Central memory CD4-positive, alpha-beta T cell (primary cell): ENCODE results near the gene SMYD3.
A peak's percentile ranks its signal among the peaks of the same experiment; 100 is the strongest.

Experiments
- DNase-seq: peaks from one replicate; pipeline ENCODE4 v3.0.0; 2022

The SMYD3 gene

GRCh38 chr1:246515390-246516005 is 8.4 kb upstream of the SMYD3 start:
- no peak for DNase-seq

DNA sequence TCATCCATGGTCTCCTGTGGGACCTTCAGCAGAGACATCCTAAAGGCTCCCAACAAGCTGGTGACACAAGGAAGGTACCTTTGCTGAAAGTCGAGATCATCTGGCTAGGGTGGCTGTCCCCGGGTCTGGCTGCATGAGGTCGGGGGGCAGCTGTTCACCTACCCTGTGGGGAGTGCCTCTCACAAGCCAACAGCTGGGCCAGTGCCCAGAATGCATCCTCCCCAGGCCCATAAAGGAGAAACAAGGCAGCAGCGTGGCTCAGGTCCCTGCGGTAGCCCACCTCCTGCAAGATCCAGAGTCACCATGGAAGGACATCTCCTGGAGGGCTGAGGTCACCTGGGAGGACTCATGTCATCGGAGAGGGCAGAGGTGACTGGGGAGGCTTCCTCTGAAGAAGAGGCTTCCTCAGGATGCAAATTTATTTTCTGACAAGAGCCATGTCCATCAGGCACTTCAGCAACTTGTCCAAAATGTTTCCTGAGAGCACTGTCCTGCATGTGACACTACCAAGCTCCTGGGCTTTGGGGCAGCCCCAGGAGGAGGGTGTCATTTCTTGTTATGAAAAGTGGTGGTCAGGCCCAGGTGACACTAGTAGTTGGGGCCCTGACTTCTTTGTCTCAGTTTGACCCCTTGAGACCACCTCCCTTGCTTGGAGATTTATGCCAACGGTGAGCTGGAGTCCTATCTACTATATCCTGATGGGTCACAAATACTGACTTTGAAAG is 6.7 kb upstream of the SMYD3 start:
- no peak for DNase-seq

DNA sequence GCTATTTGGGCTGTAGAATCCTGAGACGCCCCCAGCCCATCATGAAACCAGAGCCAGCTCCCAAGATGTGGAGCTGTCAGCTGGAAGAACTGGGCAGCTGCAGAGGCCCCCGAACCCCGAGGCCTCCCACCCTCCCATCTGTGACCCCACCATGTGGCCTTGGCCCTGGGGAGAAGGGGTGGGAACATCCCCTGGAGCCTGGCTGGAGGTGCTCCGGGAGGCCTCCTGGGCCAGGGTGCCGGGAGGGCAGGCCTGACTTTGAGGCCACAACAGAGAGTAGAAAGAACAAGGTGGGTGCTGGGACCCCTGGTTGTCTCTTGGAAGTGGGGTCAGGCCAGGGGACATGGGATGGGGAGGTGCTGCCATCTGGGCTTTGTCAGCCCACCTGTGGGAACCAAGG is 6.0 kb upstream of the SMYD3 start:
- no peak for DNase-seq

DNA sequence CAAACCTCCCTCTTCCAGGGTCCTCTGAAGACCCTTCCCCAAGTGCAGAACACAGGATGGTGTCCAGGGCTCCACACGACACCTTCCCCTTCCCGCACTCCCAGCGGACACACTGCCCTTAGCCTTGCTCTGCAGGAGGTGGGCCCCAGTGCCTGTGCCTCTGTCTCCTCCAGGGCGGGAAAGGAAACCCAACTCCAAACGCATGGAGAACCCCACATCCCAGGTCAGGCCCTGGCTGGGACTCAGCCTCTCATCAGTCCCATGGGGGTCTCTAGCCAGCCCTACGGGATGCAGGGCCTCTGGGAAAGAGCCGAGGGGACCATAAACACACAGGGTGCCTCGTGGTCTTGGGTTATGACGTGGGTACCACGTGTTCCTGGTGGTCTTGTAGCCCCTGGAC is 5.6 kb upstream of the SMYD3 start:
- DNase-seq = no peak

- no peak for DNase-seq
Measured at GRCh38 chr1:246512230-246512629, 5.2 kb upstream of the SMYD3 start.

GRCh38 chr1:246511203-246511602 is 4.1 kb upstream of the SMYD3 start:
- no peak for DNase-seq

GRCh38 chr1:246510147-246511030 is 3.3 kb upstream of the SMYD3 start:
- no peak for DNase-seq

DNA sequence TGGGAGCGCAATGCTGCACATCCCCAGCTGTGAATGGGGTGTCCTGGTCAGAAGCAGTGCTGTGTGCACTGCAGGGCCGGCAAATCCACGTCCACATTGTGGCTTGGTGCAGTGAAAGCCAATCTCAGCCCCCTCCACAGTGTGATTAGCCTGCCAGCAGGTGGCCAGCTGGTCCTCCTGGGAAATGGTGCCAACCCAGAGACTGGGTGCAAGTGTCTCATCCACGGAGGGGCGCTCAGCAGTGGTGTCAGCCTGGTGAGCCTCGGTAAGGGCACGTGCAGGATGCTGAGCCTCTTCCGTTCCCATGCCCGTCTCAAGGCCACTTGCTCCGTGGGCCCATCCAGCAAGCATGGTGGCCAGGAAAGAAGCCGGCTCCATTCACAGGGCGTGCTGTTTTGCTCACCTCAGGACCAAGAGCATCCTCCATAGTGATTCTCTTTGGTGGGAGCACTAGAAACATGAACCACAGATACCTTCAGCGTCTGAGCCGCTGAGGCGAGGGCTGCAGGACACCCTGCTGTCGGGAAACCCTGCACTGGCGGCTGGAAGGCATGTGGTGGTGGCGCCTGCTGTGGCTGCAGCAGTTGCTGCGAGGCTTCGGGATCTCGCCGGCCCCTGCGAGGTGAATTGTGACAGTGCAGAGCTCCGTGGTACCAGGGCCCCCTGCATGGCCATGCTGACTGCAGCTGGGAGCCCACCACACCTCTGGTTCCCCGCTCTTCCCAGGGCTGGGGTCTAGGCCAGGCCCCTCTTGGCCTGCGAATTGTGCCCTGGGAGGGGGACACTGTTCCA is 2.0 kb upstream of the SMYD3 start:
- DNase-seq = no peak

- DNase-seq = no peak
Measured at GRCh38 chr1:246506367-246506673, 759 bp downstream of the SMYD3 start.

DNA sequence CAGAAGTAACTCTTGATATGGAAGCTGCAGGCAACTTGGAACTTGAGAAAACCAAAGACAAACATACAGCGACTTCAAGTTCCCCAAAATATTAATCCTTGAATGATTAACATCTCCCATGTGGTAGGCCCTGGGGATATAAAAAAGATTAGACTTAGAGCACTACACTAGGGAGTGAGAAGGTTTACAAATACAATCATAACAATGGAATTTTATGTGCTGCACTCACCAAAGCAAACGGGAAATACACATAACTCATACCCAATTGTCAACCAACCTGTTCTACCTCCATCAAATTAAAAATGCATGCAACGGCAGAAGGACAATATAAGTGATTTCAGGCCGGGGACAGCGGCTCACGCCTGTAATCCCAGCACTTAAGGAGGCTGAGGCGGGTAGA is 3.7 kb downstream of the SMYD3 start:
- DNase-seq = no peak

DNA sequence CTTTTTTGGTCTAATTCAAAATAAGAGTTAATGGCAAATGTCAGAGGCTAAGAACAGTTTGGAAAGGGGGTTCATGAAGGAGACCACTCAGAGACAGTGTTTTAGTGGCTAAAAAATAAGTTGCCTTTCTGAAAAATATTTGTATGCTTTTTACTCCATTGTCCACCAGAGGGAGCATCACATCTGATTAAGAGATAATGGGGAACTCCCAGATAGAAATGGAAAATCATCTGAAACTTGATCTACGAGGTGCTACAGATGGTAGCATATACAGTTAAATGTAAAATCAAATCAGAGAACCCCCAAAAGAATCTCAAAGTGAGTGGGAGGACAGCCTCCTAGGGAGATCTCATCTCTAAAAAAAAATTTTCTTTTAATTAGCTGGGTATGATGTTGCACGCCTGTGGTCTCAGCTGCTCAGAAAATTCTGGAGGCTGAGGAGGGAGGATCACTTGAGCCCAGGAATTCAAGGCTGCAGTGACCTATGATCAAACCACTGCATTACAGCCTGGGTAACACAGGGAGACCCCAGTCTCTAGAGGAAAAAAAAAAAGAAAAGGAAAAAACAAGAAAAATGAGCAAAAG is 9.7 kb downstream of the SMYD3 start:
- DNase-seq = peak; percentile 59

DNA sequence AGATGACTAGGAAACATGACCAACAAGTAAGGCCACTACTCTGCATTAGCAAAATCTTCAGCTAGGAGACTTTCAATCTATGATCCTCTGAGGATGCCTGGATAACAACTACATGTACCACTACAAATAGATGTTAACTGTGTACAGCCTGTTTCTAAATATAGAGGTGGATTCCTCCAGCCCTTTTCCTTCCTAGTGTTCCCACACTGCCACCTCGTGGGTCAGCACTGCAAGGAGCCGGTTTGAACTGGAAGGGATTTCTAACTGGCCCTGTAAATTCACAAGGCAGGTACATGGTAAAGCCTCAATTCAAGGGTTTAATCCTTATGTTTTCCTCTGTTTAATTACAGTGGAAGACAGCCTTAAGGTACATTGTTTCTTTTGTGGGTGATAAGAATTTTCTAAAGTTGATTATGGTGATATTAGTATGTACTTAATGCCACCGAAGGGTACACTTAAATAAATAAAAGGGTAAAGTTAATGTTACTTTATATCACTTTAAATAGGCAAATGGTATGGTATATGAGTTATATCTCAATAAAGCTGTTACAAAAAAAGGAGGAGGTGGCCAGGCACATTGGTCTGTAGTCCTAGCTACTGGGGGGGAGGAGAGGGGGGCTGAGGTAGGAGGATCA is 14.4 kb downstream of the SMYD3 start:
- no peak for DNase-seq

DNA sequence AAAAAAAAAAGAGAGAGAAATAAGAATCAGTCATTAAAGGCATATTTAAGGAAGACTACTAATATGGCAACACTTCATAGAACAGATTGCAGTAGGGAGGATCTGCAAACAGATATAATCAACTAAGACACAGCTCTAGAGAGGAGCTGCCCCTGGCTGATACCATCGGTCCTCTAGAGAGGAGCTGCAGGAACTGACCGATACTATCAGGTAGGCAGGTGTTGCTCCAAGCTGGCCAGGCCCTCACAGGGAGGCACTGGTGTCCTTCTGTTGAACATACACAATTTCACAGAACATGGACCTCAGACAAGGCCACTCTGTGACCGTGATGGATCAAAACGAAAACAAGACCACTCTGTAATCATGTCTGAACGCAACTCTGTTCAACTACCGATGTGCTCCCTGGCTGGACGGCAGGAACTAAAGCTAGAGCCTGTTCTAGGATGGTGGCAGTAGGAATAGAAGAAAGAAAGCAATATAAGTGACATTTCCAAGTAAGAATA is 15.5 kb downstream of the SMYD3 start:
- no peak for DNase-seq

- no peak for DNase-seq
Measured at GRCh38 chr1:246488674-246489073, 18.4 kb downstream of the SMYD3 start.

DNA sequence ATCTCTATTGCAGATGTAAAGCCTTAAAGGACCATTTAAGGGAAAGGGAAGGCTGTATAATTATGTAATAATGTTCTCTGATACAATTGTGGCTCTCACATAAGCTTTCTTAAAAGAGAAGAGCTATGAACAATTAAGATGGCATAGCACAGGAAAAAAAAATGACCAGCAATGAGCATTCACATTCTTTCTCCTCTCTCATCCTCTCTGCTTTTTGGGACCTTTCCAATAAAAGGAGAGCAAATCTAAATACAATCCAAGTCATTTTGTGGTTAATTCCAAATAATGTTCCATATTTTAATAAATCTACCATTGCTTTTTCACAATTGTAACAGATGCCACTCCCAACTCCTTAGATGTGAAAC is 23.5 kb downstream of the SMYD3 start:
- DNase-seq = no peak

DNA sequence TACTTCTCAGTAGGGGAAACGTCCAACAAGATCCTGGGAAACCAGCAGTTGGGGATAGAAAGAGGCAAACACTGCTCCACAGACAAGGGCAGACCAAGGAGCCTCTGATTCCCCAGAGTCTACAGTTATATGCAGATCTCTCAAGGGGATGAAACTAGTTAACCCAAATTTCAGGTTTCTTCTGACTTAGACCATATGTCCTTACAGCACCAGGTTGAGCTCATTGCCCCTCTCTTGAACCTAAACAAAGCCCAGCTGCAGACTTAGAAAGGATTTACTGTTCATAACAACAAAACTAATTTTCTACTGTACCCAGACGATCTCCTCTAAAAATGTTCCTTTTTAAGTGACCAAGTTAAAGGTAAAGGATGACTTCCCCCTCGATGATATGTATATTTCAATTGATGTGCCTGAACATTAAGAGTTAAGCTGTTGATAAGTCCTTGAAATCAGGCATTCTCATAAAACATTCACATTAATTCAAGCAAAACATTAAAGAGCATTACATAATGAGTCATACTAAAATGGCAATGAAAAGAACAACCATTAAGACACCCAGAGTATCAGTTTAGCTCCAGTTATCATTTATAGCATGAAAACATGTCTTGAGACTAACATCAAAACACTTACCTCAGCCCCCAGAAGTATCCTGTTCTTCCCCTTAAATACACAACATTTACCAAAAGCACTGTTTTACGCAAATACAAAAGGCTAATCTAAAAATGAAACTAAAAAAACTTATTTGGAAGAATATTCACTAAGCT is 24.1 kb downstream of the SMYD3 start:
- DNase-seq = no peak

DNA sequence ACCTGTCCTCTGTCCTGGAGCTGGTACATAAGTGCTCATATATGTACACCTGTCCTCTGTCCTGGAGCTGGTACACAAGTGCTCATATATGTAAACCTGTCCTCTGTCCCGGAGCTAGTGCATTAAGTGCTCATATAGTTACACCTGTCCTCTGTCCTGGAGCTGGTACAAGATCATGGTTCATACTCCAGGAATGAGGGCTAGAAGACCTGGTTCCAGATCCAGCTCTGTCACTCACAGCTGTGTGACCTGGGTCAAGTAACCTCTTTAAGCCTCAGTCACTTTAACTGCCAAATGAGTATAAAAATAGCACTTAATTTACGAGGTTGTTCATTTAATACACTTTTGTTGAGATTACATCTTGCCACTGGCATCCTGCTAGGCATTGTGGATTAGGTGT is 28.0 kb downstream of the SMYD3 start:
- DNase-seq = no peak

DNA sequence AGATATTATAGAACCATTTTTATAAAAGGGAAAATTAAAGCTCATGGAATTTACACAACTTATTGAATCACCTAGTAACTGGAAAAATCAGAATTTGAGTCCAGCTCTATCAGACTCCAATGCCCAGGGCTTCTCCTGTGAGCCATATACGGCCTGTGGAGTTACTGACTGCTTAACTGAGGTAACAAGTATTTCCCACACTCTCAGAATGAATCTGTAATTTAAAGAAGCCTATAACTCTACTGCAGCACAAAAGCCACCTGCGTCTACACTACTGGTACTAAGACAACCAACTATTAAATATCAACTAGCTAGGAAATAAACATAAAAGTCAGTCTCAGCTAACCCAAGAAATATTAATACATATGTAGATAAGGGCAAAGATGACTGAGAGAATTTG is 29.4 kb downstream of the SMYD3 start:
- no peak for DNase-seq

DNA sequence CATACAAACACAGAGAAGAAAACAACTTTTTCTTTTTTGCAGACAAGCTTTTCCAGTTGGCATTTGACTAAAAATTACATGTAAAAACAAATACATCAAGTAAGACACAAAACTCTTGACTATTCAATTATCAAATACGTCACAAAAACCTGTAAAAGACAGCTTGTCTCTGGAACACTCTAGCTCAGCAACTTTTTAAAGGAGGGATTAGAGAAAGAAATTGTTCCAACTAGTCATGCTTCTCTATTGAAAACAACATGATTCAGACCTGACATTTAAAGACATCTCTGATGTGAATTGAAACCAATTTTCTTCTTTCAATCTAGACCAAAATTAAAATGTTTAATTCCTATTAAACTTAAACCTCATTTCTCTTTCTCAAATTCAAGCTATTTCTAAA is 30.3 kb downstream of the SMYD3 start:
- DNase-seq = no peak

DNA sequence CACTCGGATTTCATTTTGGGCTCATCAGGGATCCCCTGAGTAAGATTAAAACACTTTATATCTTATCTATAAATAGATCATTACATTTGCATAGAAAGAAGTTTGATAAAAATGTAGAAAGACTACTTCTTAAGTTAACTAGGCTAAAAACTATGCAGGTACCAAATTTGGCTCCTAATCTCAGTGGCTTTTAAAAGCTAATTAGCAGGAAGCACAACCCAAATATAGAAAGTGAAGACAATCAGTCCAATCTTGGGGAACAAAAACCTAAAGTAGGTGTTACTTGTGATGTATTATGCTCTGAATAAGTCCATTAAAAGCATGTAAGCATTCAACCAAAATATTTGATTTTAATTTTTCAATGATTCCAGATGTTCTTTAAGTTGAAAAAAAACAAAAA is 35.4 kb downstream of the SMYD3 start:
- no peak for DNase-seq

DNA sequence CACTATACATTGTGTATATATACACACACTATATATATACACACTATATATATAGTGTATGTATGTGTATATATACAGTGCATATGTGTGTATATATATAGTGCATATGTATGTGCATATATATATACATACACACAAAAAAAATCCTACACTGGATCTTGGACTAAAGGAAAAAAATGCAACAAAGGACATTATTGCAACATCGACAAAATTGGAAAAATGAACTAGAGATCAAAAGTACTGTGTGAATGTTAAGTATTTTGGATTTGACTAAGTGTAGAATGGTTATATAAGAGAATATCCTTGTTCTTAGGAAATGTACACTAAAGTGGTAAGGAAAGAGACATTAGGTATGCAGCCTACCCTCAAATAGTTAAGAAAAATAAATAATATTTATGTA is 36.5 kb downstream of the SMYD3 start:
- no peak for DNase-seq
